HL-60/S4 treated with phorbol 12-myristate 13-acetate at 8.2 ng/mL for 4 days and 3 days (cell line): ENCODE measurements around the gene CHODL.

ENCODE experiments used
- in situ Hi-C: fragments of 300-500 bp; cut with MboI; formaldehyde crosslinking; loops from 2 replicates; pipeline ENCODE4 v1.15.0; 2022; ENCODE audit warnings: low sequenced_read_pairs

CHODL gene

GRCh38 chr21:18285379-18285778 is 40.7 kb downstream of the CHODL start:
- in situ Hi-C loops = no loop called here

- in situ Hi-C loops = no loop called here
These were observed 45.2 kb downstream of the CHODL start for GRCh38 chr21:18289876-18290275.

- in situ Hi-C loops = no loop called here
These were observed 49.5 kb downstream of the CHODL start for GRCh38 chr21:18294100-18294499.

- in situ Hi-C loops = no loop called here
These were observed 53.6 kb downstream of the CHODL start for GRCh38 chr21:18298228-18298627.
